Measurements from ENCODE around the gene S1PR3.
"Not testable (repeated sequence)": the region's sequence is repeated elsewhere in the genome, so short reads cannot be mapped to it uniquely, and the experiment has no call there.

The S1PR3 gene

GRCh38 chr9:88991066-88992034 is at the start of gene S1PR3:
S1PR3 (plus strand) TSS chr9:88991468; CDS start chr9:89001201, 9,733 bp downstream.
- no peak for DNase-seq (ENCODE audit: low read depth)

GRCh38 chr9:88941586-88941985 is 49.7 kb upstream of the S1PR3 start:
- DNase-seq (ENCODE audit: low read depth), result not testable (repeated sequence)

- no peak for DNase-seq (ENCODE audit: low read depth)
Measured at GRCh38 chr9:88942411-88942810, 48.9 kb upstream of the S1PR3 start.

GRCh38 chr9:88945636-88946333 is 45.5 kb upstream of the S1PR3 start:
- DNase-seq (ENCODE audit: low read depth), result no peak

GRCh38 chr9:88947581-88948573 is 43.4 kb upstream of the S1PR3 start:
- no peak for DNase-seq (ENCODE audit: low read depth)

- no peak for DNase-seq (ENCODE audit: low read depth)
Measured at GRCh38 chr9:88949425-88949824, 41.8 kb upstream of the S1PR3 start.

GRCh38 chr9:88949961-88950340 is 41.3 kb upstream of the S1PR3 start:
- DNase-seq (ENCODE audit: low read depth), result no peak

GRCh38 chr9:88950341-88951154 is 40.7 kb upstream of the S1PR3 start:
- no peak for DNase-seq (ENCODE audit: low read depth)

GRCh38 chr9:88951155-88951542 is 40.1 kb upstream of the S1PR3 start:
- no peak for DNase-seq (ENCODE audit: low read depth)

- no peak for DNase-seq (ENCODE audit: low read depth)
Measured at GRCh38 chr9:88952086-88952615, 39.1 kb upstream of the S1PR3 start.

- DNase-seq (ENCODE audit: low read depth), result no peak
Measured at GRCh38 chr9:88952976-88953375, 38.3 kb upstream of the S1PR3 start.

GRCh38 chr9:88953381-88954029 is 37.8 kb upstream of the S1PR3 start:
- no peak for DNase-seq (ENCODE audit: low read depth)

- no peak for DNase-seq (ENCODE audit: low read depth)
Measured at GRCh38 chr9:88954066-88954465, 37.2 kb upstream of the S1PR3 start.

GRCh38 chr9:88957526-88957925 is 33.7 kb upstream of the S1PR3 start:
- no peak for DNase-seq (ENCODE audit: low read depth)

GRCh38 chr9:88959727-88960469 is 31.4 kb upstream of the S1PR3 start:
- DNase-seq (ENCODE audit: low read depth), result no peak

GRCh38 chr9:88960632-88961031 is 30.6 kb upstream of the S1PR3 start:
- DNase-seq (ENCODE audit: low read depth), result no peak

- DNase-seq (ENCODE audit: low read depth), result no peak
Measured at GRCh38 chr9:88965473-88965872, 25.8 kb upstream of the S1PR3 start.

GRCh38 chr9:88966894-88967676 is 24.2 kb upstream of the S1PR3 start:
- no peak for DNase-seq (ENCODE audit: low read depth)

GRCh38 chr9:88968799-88969198 is 22.5 kb upstream of the S1PR3 start:
- DNase-seq (ENCODE audit: low read depth), result no peak

Data from stimulated activated CD8-positive, alpha-beta memory T cell treated with anti-CD3 and anti-CD28 coated beads, Interleukin-12 subunit alpha, Interleukin-12 subunit beta, amount 100 ng/mL, for 1 hour (primary cell).